Keratinocyte (primary cell): Measurements from ENCODE around the gene TTLL8. TPM values are rescaled to one million over a fixed set of nuclear protein-coding genes. Genes with fewer than 3 reads are reported as not detected.

ENCODE experiments used
- DNase-seq: peaks from one replicate; pipeline ENCODE4 v3.0.0-alpha.2; 2011; ENCODE audit warnings: low read depth, missing footprints, low spot score
- FAIRE-seq: peaks from 2 replicates; lab custom pipeline; 2011; peaks lifted over from hg19 to GRCh38; lab: Jason Lieb, UNC
- H2AFZ ChIP-seq: 2 replicates; pipeline ENCODE4 v1.6.0; 2012; ENCODE audit warnings: low read length, control low read depth, inconsistent platforms; ENCODE audit not compliant: control insufficient read depth
- H3K27ac ChIP-seq: 2 replicates; pipeline ENCODE4 v1.5.1; 2011; ENCODE audit warnings: low read length; ENCODE audit not compliant: control insufficient read depth, insufficient read depth
- H3K27me3 ChIP-seq: 3 replicates; pipeline ENCODE4 v1.6.0; 2011; ENCODE audit warnings: low read length; ENCODE audit not compliant: control insufficient read depth, insufficient read depth; ENCODE audit errors: extremely low read depth
- H3K36me3 ChIP-seq, 2 experiments: 2 replicates in 1 of 2; 3 replicates in 1 of 2; pipeline ENCODE4 v1.5.1; 2011; ENCODE audit warnings: low read length in 2 of 2, mild to moderate bottlenecking in 1 of 2; ENCODE audit not compliant: control insufficient read depth in 2 of 2, insufficient read depth in 2 of 2; ENCODE audit errors: extremely low read depth in 1 of 2
- H3K4me1 ChIP-seq: 3 replicates; pipeline ENCODE4 v1.5.1; 2011; ENCODE audit warnings: low read length; ENCODE audit not compliant: control insufficient read depth, insufficient read depth; ENCODE audit errors: extremely low read depth
- H3K4me2 ChIP-seq: 3 replicates; pipeline ENCODE4 v1.6.0; 2011; ENCODE audit warnings: low read depth, low read length; ENCODE audit not compliant: control insufficient read depth, insufficient read depth; ENCODE audit errors: extremely low read depth
- H3K4me3 ChIP-seq, 3 experiments: fragments of 200-600 bp in 1 of 3; sonication (generic) in 1 of 3; 2 replicates in 2 of 3; 3 replicates in 1 of 3; pipeline ENCODE4 v1.5.1; 2011 to 2016; ENCODE audit warnings: low read length in 3 of 3, mild to moderate bottlenecking in 3 of 3, control low read depth in 2 of 3, inconsistent platforms in 1 of 3, low read depth in 1 of 3, mixed read lengths in 1 of 3, mixed run types in 1 of 3, moderate library complexity in 1 of 3; ENCODE audit not compliant: control insufficient read depth in 2 of 3, insufficient read depth in 2 of 3; ENCODE audit errors: extremely low read depth in 1 of 3
- H3K79me2 ChIP-seq: 2 replicates; pipeline ENCODE4 v1.6.0; 2012; ENCODE audit warnings: low read length; ENCODE audit not compliant: control insufficient read depth, insufficient read depth
- H3K9ac ChIP-seq: 3 replicates; pipeline ENCODE4 v1.6.0; 2011; ENCODE audit warnings: low read length; ENCODE audit not compliant: control insufficient read depth, insufficient read depth; ENCODE audit errors: extremely low read depth
- H3K9me1 ChIP-seq: 3 replicates; pipeline ENCODE4 v1.6.0; 2011; ENCODE audit warnings: low read length; ENCODE audit not compliant: control insufficient read depth, insufficient read depth; ENCODE audit errors: extremely low read depth
- H3K9me3 ChIP-seq: 2 replicates; pipeline ENCODE4 v1.5.1; 2012; ENCODE audit warnings: low read depth, low read length; ENCODE audit not compliant: control insufficient read depth
- H4K20me1 ChIP-seq: 3 replicates; pipeline ENCODE4 v1.6.0; 2011; ENCODE audit warnings: low read length; ENCODE audit not compliant: control insufficient read depth, insufficient read depth; ENCODE audit errors: extremely low read depth
- EZH2 ChIP-seq: IDR thresholded peaks from one replicate; pipeline ENCODE4 v1.6.1; 2012; ENCODE audit warnings: inconsistent platforms, mild to moderate bottlenecking, low read length, moderate library complexity
- dilution Hi-C: fragments of 300-500 bp; cut with MboI; formaldehyde crosslinking; loops from one replicate; pipeline ENCODE4 v1.7.0; 2020; ENCODE audit warnings: low sequenced_read_pairs; ENCODE audit not compliant: extremely low pct_ligation_motif_present
- polyA plus RNA-seq, 5 experiments: library from polyadenylated mRNA; depleted of rRNA in 3 of 5; stranded (reverse) in 3 of 5; stranded (forward) in 1 of 5; unstranded in 1 of 5; fragments of >200 nt; gene quantifications; 1 replicate in 1 of 5; 2 replicates in 3 of 5; 3 replicates in 1 of 5; pipeline versions ENCODE4 v1.2.1 to v1.2.3, GENCODE V29; 2011 to 2012; ENCODE audit warnings: missing spikeins in 2 of 5, low read depth in 1 of 5, low replicate concordance in 1 of 5
- TF ChIP-seq, protein P1 (sequence below), 3 experiments: IDR thresholded peaks in 1 of 3; conservative IDR thresholded peaks in 1 of 3; optimal IDR thresholded peaks in 1 of 3; 2 replicates in 2 of 3; 3 replicates in 1 of 3; pipeline versions ENCODE3 to v1.5.1; 2011; ENCODE audit warnings: low read length in 3 of 3, mild to moderate bottlenecking in 3 of 3, moderate library complexity in 2 of 3, control low read depth in 1 of 3, inconsistent platforms in 1 of 3; ENCODE audit not compliant: insufficient read depth in 2 of 3; ENCODE audit errors: extremely low read depth in 1 of 3

TTLL8 gene
- polyA plus RNA-seq, 1 donor (not counting 4 experiments of a cell fraction or from before 2014, with no cell fraction given) = not detected

DNA sequence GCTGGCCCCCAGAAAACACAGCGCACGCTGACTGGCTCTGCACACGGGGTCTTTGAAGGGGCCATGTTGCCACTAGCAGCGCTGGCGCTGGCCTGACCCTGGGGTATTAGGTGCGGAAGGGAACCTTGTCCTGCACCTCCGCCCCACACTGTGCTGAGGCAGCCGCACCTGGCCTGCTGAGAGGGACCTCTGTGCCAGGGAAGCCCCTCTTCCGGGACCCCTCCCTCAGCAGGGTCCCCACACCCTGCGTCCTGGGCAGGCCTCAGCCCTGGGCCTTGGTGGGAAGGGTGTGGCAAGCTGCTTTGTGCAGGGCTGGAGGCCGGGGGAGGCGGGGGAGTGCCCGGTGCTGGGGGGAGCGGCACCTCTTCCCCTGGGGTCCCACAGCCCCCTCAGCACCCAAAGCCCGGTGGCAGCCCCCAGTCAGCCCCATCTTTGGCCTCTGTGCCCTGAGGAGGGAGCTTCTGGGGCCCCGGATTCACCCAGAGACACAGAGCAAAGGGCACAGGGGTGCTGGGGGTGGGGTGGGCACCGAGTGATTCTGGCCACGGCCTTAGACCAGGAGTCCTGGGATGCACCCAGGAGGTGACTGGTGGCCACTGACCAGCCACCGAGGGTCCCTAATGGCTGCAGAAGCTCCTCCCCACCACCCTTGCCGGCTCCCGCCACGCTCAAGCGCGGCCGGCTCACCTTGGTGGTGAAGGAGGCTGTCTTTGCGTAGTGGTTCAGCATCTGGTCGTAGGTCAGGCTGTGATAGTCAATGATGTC is 11.4 kb downstream of the TTLL8 start:
- Histone ChIP-seq H3K36me3 (no peaks in the 10 kb centered on the region), H3K27ac (no peak overlapping the region), H3K4me2 (no peak overlapping the region), H3K4me3 (no peak overlapping the region), H3K9me1 (no peaks in the 10 kb centered on the region), H3K79me2 (no peaks in the 10 kb centered on the region), H3K27me3 (no peaks in the 10 kb centered on the region), H4K20me1 (no peaks in the 10 kb centered on the region), H3K9me3 (no peaks in the 10 kb centered on the region), H3K4me1 (no peaks in the 10 kb centered on the region), H3K9ac (no peak overlapping the region), H2AFZ (no peak overlapping the region)
- dilution Hi-C loops = no loop called here
- FAIRE-seq (no peak), DNase-seq (no peak)
- no peak for TF ChIP-seq EZH2
- TF ChIP-seq, protein P1, sequence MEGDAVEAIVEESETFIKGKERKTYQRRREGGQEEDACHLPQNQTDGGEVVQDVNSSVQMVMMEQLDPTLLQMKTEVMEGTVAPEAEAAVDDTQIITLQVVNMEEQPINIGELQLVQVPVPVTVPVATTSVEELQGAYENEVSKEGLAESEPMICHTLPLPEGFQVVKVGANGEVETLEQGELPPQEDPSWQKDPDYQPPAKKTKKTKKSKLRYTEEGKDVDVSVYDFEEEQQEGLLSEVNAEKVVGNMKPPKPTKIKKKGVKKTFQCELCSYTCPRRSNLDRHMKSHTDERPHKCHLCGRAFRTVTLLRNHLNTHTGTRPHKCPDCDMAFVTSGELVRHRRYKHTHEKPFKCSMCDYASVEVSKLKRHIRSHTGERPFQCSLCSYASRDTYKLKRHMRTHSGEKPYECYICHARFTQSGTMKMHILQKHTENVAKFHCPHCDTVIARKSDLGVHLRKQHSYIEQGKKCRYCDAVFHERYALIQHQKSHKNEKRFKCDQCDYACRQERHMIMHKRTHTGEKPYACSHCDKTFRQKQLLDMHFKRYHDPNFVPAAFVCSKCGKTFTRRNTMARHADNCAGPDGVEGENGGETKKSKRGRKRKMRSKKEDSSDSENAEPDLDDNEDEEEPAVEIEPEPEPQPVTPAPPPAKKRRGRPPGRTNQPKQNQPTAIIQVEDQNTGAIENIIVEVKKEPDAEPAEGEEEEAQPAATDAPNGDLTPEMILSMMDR (optimal IDR thresholded peaks at IDR 0.05 in 1 of 3, IDR thresholded peaks at IDR 0.05 in 1 of 3, conservative IDR thresholded peaks at IDR 0.05 in 1 of 3; ENCODE audit: extremely low read depth in 1 of 3, insufficient read depth in 2 of 3, low read length in 3 of 3) = no peak

DNA sequence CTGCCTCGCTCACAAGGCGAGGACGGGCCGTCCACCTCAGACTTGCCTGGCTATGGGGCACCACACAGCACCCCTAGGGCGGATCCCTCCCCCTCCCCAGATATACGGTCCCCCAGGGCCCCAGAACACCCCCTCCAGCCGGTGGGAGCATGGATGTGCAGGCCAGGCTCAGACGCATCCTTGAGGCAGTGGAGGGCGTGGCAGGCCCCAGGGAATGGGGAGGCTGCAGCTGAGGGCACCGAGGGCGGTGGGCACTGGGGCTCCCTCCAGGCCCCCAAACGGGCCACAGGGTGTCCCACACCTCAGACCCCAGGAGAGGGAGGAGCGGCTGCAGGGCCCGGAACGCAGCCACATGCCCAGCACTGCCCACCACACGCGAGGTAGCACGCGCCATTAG is 12.1 kb downstream of the TTLL8 start:
- Histone ChIP-seq H3K27me3 (no peaks in the 10 kb centered on the region), H3K9me3 (no peaks in the 10 kb centered on the region), H3K4me1 (no peaks in the 10 kb centered on the region), H3K9me1 (no peaks in the 10 kb centered on the region), H3K36me3 (no peaks in the 10 kb centered on the region), H3K4me2 (no peak overlapping the region), H2AFZ (no peak overlapping the region), H3K79me2 (no peaks in the 10 kb centered on the region), H3K4me3 (no peak overlapping the region), H3K9ac (no peak overlapping the region), H3K27ac (no peak overlapping the region), H4K20me1 (no peaks in the 10 kb centered on the region)
- no peak for FAIRE-seq
- no peak for DNase-seq
- TF ChIP-seq EZH2 = no peak
- TF ChIP-seq, protein P1 (optimal IDR thresholded peaks at IDR 0.05 in 1 of 3, IDR thresholded peaks at IDR 0.05 in 1 of 3, conservative IDR thresholded peaks at IDR 0.05 in 1 of 3; ENCODE audit: extremely low read depth in 1 of 3, insufficient read depth in 2 of 3, low read length in 3 of 3) = no peak
- dilution Hi-C loops = no loop called here
